Activated CD4-positive, alpha-beta T cell treated with anti-CD3 and anti-CD28 coated beads, Interleukin-2, amount 50 U/mL, for 48 hours (primary cell): ENCODE data around the gene PRDM2.

Source experiments
- DNase-seq, 2 experiments: peaks; one replicate each; pipeline ENCODE4 v3.0.0-alpha.2; 2020

PRDM2 gene

GRCh38 chr1:13820055-13820454, 120.1 kb downstream of the PRDM2 start:
- no peak for DNase-seq

- DNase-seq: no peak
Measured at GRCh38 chr1:13820456-13820855, 120.5 kb downstream of the PRDM2 start.

- DNase-seq: no peak
Measured at GRCh38 chr1:13823126-13823880, 123.3 kb downstream of the PRDM2 start.

GRCh38 chr1:13823936-13824335, 123.9 kb downstream of the PRDM2 start:
- no peak for DNase-seq

- DNase-seq: no peak
Measured at GRCh38 chr1:13824626-13825025, 124.6 kb downstream of the PRDM2 start.

GRCh38 chr1:13825033-13825432, 125.0 kb downstream of the PRDM2 start:
- DNase-seq: no peak

- no peak for DNase-seq
Measured at GRCh38 chr1:13826009-13826408, 126.0 kb downstream of the PRDM2 start.

- DNase-seq: no peak
Measured at GRCh38 chr1:13826591-13826990, 126.6 kb downstream of the PRDM2 start.

GRCh38 chr1:13828454-13829151, 128.6 kb downstream of the PRDM2 start:
- DNase-seq: peak; percentile 45 to 55

GRCh38 chr1:13829152-13829769, 129.3 kb downstream of the PRDM2 start:
- no peak for DNase-seq

GRCh38 chr1:13830170-13830569, 130.2 kb downstream of the PRDM2 start:
- DNase-seq: no peak

GRCh38 chr1:13830616-13831280, 130.8 kb downstream of the PRDM2 start:
- DNase-seq: no peak

GRCh38 chr1:13832100-13832499, 132.1 kb downstream of the PRDM2 start:
- DNase-seq: no peak

- no peak for DNase-seq
Measured at GRCh38 chr1:13832536-13832935, 132.5 kb downstream of the PRDM2 start.

- no peak for DNase-seq
Measured at GRCh38 chr1:13836136-13836535, 136.1 kb downstream of the PRDM2 start.

- no peak for DNase-seq
Measured at GRCh38 chr1:13836631-13837030, 136.6 kb downstream of the PRDM2 start.

GRCh38 chr1:13838236-13838635, 138.2 kb downstream of the PRDM2 start:
- no peak for DNase-seq

- no peak for DNase-seq
Measured at GRCh38 chr1:13842497-13842896, 142.5 kb downstream of the PRDM2 start.

GRCh38 chr1:13851726-13852125, 151.7 kb downstream of the PRDM2 start:
- DNase-seq: no peak

- no peak for DNase-seq
Measured at GRCh38 chr1:13855554-13855953, 155.6 kb downstream of the PRDM2 start.

- DNase-seq: no peak
Measured at GRCh38 chr1:13860031-13860430, 160.0 kb downstream of the PRDM2 start.

GRCh38 chr1:13864760-13865159, 164.8 kb downstream of the PRDM2 start:
- DNase-seq: no peak

GRCh38 chr1:13865851-13866250, 165.9 kb downstream of the PRDM2 start:
- no peak for DNase-seq

GRCh38 chr1:13867603-13868002, 167.6 kb downstream of the PRDM2 start:
- no peak for DNase-seq
